Activated effector memory CD4-positive, alpha-beta T cell treated with Interleukin-2 at 50 U/mL for 16 hours (primary cell): Measurements from ENCODE around the gene ARHGEF38.

Experiments used
- DNase-seq: peaks from one replicate; pipeline ENCODE4 v3.0.0-alpha.2; 2020

ARHGEF38 gene

GRCh38 chr4:105613306-105613705 is 60.9 kb downstream of the ARHGEF38 start:
- DNase-seq = no peak

GRCh38 chr4:105619188-105619931 is 66.9 kb downstream of the ARHGEF38 start:
- no peak for DNase-seq

- DNase-seq = no peak
Observed at GRCh38 chr4:105620640-105621323, 68.4 kb downstream of the ARHGEF38 start.

- no peak for DNase-seq
Observed at GRCh38 chr4:105622269-105622668, 69.8 kb downstream of the ARHGEF38 start.

GRCh38 chr4:105623099-105623498 is 70.7 kb downstream of the ARHGEF38 start:
- no peak for DNase-seq

GRCh38 chr4:105624530-105624929 is 72.1 kb downstream of the ARHGEF38 start:
- DNase-seq = no peak

- no peak for DNase-seq
Observed at GRCh38 chr4:105625214-105625613, 72.8 kb downstream of the ARHGEF38 start.

GRCh38 chr4:105626846-105627245 is 74.4 kb downstream of the ARHGEF38 start:
- DNase-seq = no peak

- no peak for DNase-seq
Observed at GRCh38 chr4:105627620-105628019, 75.2 kb downstream of the ARHGEF38 start.

- no peak for DNase-seq
Observed at GRCh38 chr4:105630670-105631655, 78.5 kb downstream of the ARHGEF38 start.

GRCh38 chr4:105631818-105632400 is 79.5 kb downstream of the ARHGEF38 start:
- DNase-seq = no peak

- no peak for DNase-seq
Observed at GRCh38 chr4:105632599-105632998, 80.2 kb downstream of the ARHGEF38 start.

GRCh38 chr4:105633241-105633640 is 80.8 kb downstream of the ARHGEF38 start:
- DNase-seq = no peak

GRCh38 chr4:105634402-105635080 is 82.1 kb downstream of the ARHGEF38 start:
- DNase-seq = no peak

GRCh38 chr4:105637408-105638176 is 85.2 kb downstream of the ARHGEF38 start:
- no peak for DNase-seq

GRCh38 chr4:105641845-105642244 is 89.4 kb downstream of the ARHGEF38 start:
- no peak for DNase-seq

- no peak for DNase-seq
Observed at GRCh38 chr4:105644257-105644656, 91.8 kb downstream of the ARHGEF38 start.

GRCh38 chr4:105645440-105645839 is 93.0 kb downstream of the ARHGEF38 start:
- DNase-seq = no peak

GRCh38 chr4:105650190-105650589 is 97.8 kb downstream of the ARHGEF38 start:
- no peak for DNase-seq

GRCh38 chr4:105651884-105652283 is 99.5 kb downstream of the ARHGEF38 start:
- DNase-seq = no peak

- DNase-seq = no peak
Observed at GRCh38 chr4:105652286-105652888, 100.0 kb downstream of the ARHGEF38 start.
